Stimulated activated CD4-positive, alpha-beta T cell treated with anti-CD3 and anti-CD28 coated beads, Interleukin-4, amount 100 ng/mL, for 4 hours (primary cell): ENCODE results near the gene PPOX.

Source experiments
- DNase-seq, 2 experiments: peaks; one replicate each; pipeline ENCODE4 v3.0.0-alpha.2; 2020

Gene PPOX

GRCh38 chr1:161153682-161154337 lies 12.4 kb upstream of the PPOX start, which contains the start of gene UFC1:
UFC1 (plus strand) TSS chr1:161153978; CDS start chr1:161153998, 20 bp downstream.
- peak; percentile 63 to 78 for DNase-seq

- DNase-seq: no peak
Measured at GRCh38 chr1:161157867-161158266, 8.4 kb upstream of the PPOX start.

- DNase-seq: no peak
Measured at GRCh38 chr1:161158316-161159010, 7.8 kb upstream of the PPOX start.

GRCh38 chr1:161159087-161159912 lies 6.9 kb upstream of the PPOX start, which contains the start of gene USP21:
USP21 (plus strand) TSS chr1:161159500; CDS start chr1:161160641, 1,141 bp downstream.
- DNase-seq: peak; percentile 88 to 89

GRCh38 chr1:161159913-161160243 lies 6.3 kb upstream of the PPOX start:
- no peak for DNase-seq

- DNase-seq: no peak
Measured at GRCh38 chr1:161160671-161161145, 5.5 kb upstream of the PPOX start.

GRCh38 chr1:161161652-161162051 lies 4.6 kb upstream of the PPOX start:
- DNase-seq: no peak

- no peak for DNase-seq
Measured at GRCh38 chr1:161162052-161162451, 4.2 kb upstream of the PPOX start.

GRCh38 chr1:161162806-161163205 lies 3.4 kb upstream of the PPOX start:
- no peak for DNase-seq

GRCh38 chr1:161163793-161164192 lies 2.4 kb upstream of the PPOX start:
- DNase-seq: no peak

GRCh38 chr1:161164901-161165610 lies 1.2 kb upstream of the PPOX start:
- no peak for DNase-seq

- DNase-seq: no peak
Measured at GRCh38 chr1:161166669-161167548, 683 bp downstream of the PPOX start.

- no peak for DNase-seq
Measured at GRCh38 chr1:161168906-161169305, 2.7 kb downstream of the PPOX start.

- DNase-seq: no peak
Measured at GRCh38 chr1:161171191-161171590, 5.0 kb downstream of the PPOX start.

GRCh38 chr1:161171696-161172095 lies 5.5 kb downstream of the PPOX start:
- no peak for DNase-seq

- DNase-seq: no peak
Measured at GRCh38 chr1:161172349-161172748, 6.1 kb downstream of the PPOX start.

GRCh38 chr1:161172776-161173376 lies 6.7 kb downstream of the PPOX start:
- DNase-seq: no peak

- no peak for DNase-seq
Measured at GRCh38 chr1:161173711-161174110, 7.5 kb downstream of the PPOX start.

GRCh38 chr1:161174911-161175310 lies 8.7 kb downstream of the PPOX start:
- DNase-seq: no peak

GRCh38 chr1:161175771-161176453 lies 9.7 kb downstream of the PPOX start:
- no peak for DNase-seq
